ENCODE data around the gene CHIA. TPM values are rescaled to one million over a fixed set of nuclear protein-coding genes. Genes with fewer than 3 reads are reported as not detected.

CHIA gene
- total RNA-seq, 4 donors from 2014 or later: not detected

Other genes with a start within 250 kb of the CHIA start
- 10 to 100 TPM; 28.9 to 47.1 (median 36.7) TPM for gene DRAM2, start 150.8 kb upstream of the CHIA start, total RNA-seq
- 10 to 100 TPM in 2 of 4 donors, 1 to 10 TPM in 2; 8.2 to 14.8 (median 10.6) TPM for gene CEPT1, start 150.6 kb upstream of the CHIA start, total RNA-seq
- 1 to 10 TPM in 1 of 4 donors, under 1 TPM in 3; 0.19 to 1.2 (median 0.88) TPM for gene DENND2D, start 90.2 kb upstream of the CHIA start, total RNA-seq
- gene CHI3L2, start 63.1 kb upstream of the CHIA start, total RNA-seq: 1 to 10 TPM in 2 of 4 donors, under 1 TPM in 1, not detected in 1; 0.40 to 2.3 (median 1.9) TPM
- gene OVGP1, start 136.9 kb downstream of the CHIA start, total RNA-seq: under 1 TPM in 3 of 4 donors, not detected in 1; 0.12 to 0.66 (median 0.38) TPM
- gene WDR77, start 158.4 kb downstream of the CHIA start, total RNA-seq: 10 to 100 TPM; 53.3 to 59.2 (median 56.7) TPM
- 100 to 1,000 TPM; 232 to 350 (median 266) TPM for gene ATP5PB, start 158.6 kb downstream of the CHIA start, total RNA-seq
- gene C1orf162, start 183.1 kb downstream of the CHIA start, total RNA-seq: 1 to 10 TPM; 1.9 to 7.8 (median 6.9) TPM
- 1 to 10 TPM; 1.0 to 4.1 (median 2.1) TPM for gene ADORA3, start 212.8 kb downstream of the CHIA start, total RNA-seq
- gene TMIGD3, start 212.8 kb downstream of the CHIA start, total RNA-seq: under 1 TPM in 3 of 4 donors, not detected in 1; 0.51 to 0.67 (median 0.55) TPM